HG02970 (cell line): Measurements from ENCODE around the gene SLC39A9.
A peak's percentile ranks its signal among the peaks of the same experiment; 100 is the strongest.
"Not testable (repeated sequence)": the region's sequence is repeated elsewhere in the genome, so short reads cannot be mapped to it uniquely, and the experiment has no call there.

Experiments used
- ATAC-seq: cut with Tn5 transposase; IDR thresholded peaks from one replicate; pipeline ENCODE4 v1.9.1; 2021; ENCODE audit warnings: mild to moderate bottlenecking, moderate library complexity, moderate number of reproducible peaks; ENCODE audit not compliant: unreplicated experiment, low FRiP score

SLC39A9 gene

DNA sequence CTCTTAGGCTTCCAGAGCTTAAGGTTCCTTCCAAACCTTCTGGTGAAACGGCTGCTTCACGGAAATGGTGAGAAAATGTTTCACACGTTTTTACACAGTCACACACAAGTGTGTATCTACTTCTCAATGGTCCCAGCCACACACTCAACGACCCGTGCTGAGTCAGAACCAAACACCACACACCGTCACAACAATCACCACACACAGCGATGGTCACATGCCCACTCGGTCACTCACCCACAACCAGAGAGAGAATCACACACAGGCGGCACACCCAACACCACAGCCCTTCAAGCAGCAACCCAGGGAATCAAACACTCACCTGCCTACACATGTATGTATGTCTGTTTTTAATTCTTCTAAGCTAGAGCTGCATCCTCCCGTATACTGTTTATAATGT is 73.4 kb downstream of the SLC39A9 start:
- ATAC-seq = no peak

DNA sequence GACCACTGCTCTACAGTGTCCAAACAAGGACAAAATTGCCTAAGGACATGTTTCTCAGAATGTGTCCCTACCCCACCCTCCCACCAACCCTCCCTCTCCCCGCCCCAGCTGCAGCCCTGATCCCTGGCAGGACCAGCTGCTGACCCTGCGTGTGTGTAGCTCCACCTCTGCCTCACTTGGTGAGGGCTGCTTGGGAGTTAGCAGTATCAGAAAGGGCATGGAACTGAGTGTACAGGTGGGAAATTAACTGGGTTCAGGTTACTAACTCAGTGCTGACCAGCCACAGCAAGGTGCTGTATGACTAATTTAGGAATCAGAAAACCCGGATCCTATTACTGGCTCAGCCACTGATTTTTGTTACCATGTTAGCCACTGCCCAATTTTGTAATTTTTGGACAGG is 74.8 kb downstream of the SLC39A9 start:
- no peak for ATAC-seq

DNA sequence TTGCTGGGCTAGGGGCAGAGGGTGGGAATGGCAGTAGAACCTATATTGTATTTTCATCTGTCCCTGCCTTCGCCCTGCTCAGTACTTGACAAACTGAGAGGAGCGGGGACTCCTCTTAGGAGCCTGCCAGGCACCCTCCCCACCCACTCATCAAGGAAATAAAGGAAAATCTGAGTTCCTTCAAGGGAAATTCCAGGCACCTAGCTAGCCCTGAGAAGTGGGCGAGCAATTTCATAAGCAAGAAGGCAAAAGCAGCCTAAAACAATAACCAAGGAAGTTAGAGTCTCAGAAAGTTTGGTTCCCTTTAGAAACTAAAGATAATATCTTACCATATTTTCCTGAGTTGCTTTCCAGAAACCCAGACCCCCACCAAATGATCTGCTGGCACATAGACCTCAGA is 75.5 kb downstream of the SLC39A9 start:
- ATAC-seq = no peak

DNA sequence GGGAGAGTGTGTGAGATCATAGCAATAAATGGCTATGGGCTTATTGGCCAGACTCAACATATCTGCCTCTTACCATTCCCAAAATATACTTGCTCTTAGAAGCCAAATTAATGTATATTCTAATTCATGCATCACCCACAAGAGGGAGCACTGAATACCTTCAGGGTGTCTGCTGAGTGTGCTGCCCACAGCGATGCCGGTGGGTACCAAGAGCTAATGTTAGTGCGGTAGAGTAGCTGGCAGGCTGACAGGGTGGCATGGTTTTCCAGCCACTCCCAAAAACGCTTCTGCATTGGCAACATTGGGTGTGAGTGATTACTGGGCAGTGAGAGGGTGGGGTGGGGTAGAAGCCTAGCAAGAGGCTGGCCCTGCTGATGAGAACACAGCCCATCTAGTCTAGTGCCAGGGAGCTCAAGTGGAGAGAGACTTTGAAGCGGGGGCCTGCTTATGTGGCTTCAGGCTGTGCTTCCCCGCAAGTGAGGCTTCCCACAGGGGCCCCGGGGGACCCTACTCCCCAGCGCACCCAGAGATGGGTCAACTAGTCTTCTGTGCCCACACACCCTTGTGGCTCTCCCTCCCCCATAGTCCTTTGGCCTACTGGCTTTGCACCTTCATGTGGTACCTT is 76.8 kb downstream of the SLC39A9 start:
- no peak for ATAC-seq

DNA sequence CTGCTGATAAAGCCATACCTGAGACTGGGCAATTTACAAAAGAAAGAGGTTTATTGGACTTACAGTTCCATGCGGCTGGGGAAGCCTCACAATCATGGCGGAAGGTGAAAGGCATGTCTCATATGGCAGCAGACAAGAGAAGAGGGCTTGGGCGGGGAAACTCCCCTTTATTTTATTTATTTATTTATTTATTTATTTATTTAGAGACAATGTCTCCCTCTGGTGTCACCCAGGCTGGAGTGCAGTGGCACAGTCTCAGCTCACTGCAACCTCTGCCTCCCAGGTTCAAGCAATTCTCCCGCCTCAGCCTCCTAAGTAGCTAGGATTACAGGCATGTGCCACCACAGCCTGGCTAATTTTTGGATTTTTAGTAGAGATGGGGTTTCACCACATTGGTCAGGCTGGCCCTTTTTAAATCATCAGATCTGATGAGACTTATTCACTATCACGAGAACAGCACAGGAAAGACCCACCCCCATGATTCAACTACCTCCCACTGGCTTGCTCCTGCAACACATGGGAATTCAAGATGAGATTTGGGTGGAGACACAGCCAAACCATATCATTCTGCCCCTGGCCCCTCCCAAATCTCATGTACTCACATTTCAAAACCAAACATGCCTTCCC is 78.4 kb downstream of the SLC39A9 start:
- not testable (repeated sequence) for ATAC-seq

DNA sequence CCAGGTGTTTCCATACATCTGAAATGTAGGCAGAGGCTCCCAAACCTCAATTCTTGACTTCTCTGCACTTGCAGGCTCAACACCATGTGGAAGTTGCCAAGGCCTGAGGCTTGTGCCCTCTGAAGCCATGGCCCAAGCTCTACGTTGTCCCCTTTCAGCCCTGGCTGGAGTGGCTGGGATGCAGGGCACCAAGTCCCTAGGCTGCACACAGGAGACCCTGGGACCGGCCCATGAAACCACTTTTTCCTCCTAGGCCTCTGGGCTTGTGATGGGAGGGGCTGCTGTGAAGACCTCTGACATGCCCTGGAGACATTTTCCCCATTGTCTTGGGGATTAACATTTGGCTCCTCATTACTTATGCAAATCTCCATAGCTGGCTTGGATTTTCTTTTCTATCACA is 79.6 kb downstream of the SLC39A9 start:
- not testable (repeated sequence) for ATAC-seq

DNA sequence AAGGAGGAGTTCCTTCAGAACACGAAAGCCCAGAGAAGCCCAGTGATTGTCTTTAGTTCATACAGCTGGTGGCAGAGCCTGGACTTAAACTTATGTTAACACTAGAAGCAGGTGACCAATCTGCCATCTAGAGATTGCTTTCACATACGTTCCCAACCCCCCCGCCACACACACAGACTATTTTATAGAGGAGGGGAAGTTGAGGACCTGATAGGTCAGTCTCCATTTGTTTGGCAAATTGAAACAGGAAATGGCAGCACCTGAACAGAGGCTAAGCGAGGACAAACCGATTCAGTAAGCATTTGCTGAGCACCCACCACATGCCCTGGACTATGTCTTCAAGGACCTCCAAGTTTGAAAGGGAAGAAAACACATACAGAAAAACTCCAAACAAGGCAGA is 81.2 kb downstream of the SLC39A9 start:
- ATAC-seq = no peak

DNA sequence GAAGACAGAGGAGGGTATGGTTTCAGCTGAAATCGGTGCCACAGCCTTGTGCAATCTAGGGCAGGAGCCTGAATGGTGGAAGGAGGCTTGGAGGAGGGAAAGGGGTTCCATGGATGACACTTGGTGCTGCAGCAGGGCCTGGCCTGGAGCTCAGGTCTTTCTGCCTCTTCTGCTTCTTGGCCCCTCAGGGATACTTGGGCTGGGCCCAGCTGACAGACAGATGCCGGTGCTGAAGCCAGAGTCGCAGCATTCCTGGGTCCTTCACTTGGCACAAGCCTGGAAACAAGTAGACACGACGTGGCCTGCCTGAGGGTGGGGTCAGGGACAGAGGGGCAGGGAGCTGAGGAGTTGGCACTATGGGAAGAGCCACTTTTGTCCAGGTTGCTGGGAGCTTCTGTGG is 81.6 kb downstream of the SLC39A9 start:
- ATAC-seq = no peak

DNA sequence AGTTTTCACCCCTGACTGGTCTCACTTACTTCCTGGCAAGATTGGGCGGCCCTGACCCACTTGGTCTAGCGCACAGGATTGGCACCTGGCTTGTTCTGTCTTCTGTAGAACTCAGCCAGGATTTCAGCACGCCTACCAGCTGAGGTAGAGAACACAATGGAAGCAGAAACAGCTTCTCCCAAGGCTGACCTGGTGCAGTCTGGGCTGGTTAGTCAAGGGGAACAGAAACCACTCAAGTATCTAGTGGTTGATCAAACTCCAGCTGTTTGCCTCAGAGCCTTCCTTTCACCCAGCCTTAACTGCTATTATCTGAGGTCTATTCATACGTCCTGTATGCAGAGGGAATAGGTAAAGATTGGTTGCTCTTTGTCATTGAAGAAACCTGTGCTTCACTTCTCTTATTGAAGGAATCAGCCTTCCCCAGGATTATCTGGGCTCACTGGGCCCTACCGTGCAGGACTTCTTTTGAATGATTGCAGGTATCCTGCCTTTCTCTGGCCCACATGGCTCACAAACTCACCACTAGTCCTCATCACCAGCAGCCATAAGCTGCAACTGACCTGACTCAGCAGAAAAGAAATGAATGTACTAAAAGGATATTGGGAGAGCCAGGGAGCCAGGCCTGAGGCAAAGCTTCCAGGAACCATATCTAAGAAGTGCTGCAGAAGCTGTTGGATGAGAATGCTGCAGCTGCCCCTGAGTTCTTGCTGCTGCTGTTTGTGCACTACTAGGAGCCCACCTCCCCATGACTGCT is 83.5 kb downstream of the SLC39A9 start:
- ATAC-seq = peak; percentile 61

DNA sequence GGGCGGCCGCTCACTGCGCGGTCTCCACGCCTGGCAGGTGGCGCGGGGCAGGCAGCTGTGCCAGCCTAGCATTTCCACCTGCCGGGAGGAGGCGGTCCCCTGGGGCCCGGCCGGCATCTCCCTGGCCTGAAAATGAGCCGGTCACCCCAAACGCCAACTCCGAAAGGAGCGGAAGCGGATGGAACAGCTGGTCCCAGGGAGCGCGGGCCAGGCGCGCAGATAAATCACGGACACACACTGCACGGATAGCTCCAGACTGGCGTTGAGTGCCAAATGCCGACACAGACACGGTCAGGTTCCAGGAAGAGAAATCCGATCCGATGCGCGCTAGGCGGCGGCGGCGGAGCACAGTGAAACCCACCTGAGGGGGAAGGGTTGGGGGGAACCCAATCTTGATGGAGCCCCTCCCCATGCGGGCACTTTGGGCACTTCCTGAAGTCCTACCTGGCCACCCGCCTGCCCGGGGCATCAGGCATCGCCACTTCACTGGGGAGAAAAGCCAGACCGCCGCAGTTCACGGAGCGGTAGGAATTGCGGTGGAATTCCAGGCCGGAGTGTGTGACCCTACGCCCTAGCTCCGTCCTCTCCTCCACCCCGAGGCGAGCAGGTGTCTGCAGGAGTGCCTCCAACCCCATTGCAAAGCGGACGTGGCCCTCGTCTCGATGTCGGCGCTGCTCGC is 85.4 kb downstream of the SLC39A9 start:
- ATAC-seq = no peak

DNA sequence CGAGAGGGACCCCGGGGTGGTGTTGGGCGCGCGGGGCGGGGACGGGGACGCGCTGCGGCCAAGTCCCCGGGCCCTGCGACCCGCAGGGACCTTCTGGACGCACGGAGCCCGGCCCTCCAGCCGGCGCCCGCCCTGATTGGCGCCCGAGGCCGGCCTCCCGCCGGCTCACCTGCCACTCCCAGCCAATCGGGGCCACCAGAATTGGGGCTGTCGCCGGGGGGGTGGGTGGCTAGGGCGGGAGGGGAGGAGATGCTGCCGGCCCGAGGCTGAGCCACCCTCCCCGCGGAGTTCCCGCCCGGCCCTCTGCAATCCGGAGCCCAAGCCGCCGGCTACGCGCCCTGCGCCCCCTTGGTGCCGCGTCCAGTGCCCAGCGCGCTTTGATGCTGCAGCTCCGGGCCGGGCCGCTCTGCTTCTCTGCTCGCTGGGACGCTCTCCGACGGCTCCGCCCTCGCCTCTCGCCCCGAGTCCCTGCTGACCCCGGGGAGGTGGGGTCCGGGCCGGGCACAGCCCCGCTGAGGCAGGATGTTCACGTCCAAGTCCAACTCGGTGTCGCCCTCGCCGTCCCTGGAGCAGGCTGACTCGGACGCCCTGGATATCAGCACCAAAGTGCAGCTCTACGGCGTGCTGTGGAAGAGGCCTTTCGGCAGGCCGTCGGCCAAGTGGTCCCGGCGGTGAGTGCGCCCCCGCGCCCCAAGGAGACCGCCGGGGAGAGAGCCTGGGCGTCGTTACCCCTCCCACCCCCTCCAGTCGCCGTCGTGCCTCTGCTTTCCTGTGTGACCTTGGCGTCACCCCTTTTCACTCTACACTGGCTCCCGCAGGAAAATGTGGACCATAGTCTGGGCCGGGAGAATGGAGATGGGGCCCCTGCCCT is 86.2 kb downstream of the SLC39A9 start, which contains the start of gene PLEKHD1:
PLEKHD1 (plus strand) TSS at position 285 of the 871 bp plus-strand sequence; CDS start at position 523, 238 bp downstream.
- no peak for ATAC-seq

DNA sequence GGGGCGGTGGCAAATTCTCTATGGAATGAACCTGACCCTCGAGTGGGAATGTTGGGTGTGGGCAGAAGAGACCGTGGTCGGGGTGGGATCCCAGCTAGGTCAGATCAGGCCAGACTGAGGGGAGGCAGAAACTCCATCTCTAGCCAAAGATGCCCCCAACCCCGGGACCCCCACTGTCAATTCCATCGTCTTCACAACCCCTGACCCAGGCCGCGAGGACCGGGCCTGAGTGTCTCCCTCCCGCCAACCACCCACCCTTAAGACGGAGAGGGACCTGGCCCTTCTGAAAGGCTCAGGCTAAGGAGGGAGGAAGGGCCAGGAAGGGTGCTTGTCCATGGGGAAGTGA is 86.8 kb downstream of the SLC39A9 start:
- no peak for ATAC-seq

DNA sequence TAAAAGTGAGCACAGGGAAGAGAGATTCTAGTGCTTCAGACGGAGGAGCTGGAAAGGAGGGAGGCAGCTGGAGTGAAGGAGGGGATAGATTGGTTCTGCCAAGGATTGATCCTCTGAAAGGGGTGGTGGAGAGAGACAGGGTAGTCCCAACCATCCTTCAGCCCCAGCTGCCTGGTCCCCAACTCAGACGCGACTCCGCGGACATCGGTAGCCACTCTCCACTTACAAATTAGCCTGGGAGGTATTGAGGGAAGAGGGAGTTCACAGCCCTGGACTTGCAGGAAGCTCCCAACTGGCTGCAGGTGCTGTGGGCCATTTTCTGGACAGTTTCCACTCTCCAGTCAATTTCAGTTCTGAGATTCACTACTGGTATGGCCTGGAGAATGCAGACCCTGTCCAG is 87.2 kb downstream of the SLC39A9 start:
- no peak for ATAC-seq

DNA sequence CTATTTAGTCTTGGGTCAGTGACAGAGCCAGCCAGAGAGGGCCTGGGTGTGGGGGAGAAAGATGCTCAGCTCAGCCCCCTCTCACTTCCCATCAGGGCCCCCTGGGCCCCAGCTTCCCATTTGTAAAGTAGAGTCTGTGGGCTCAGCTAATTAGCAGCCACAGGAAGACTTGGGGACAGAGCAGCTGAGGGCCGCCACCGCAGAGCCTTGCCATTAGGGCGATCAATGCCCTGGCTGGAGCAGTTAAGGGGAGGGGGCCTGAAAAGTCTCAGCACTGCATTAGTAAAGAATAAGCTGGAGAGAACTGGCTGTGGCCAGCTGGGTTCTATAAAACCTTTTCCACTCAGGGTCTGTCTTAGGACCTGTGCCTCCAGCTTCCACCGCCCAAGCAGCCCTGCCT is 88.7 kb downstream of the SLC39A9 start:
- no peak for ATAC-seq

DNA sequence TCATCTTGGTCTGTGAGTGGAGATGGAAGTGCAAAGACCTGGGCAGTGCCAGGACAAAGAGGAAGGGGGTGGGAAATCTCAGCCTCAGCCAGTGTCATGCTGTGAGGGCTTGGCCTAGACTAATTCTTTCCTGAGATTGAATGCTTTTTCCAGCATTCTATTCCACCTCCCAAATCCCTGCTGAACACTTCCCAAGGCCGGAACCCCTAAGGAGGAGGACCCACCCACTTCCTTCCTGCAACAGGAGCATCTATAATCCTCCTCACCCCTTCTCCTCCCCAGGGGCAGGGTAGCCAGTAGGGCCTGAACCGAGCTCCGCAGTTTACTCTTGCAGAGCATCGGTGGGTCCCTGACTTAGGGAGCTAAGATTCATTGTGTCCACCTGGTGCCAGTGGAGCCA is 89.3 kb downstream of the SLC39A9 start:
- no peak for ATAC-seq

DNA sequence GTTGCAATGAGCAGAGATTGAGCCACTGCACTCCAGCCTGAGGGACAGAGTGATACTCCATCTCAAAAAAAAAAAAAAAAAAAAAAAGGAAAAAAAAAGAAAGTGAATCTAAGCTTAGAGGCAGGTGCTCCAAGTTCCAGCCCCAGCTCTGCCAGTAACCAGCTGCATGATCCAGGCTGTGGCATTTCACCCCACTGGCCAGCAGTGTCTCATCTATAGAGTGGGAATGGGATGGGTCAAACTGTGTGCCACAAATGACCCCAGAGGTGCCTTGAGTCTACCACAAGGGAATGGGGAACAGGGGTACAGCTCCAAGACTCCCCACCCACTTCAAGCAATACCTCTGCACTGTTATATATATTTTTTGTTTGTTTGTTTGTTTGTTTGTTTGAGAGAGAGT is 91.0 kb downstream of the SLC39A9 start:
- no peak for ATAC-seq

DNA sequence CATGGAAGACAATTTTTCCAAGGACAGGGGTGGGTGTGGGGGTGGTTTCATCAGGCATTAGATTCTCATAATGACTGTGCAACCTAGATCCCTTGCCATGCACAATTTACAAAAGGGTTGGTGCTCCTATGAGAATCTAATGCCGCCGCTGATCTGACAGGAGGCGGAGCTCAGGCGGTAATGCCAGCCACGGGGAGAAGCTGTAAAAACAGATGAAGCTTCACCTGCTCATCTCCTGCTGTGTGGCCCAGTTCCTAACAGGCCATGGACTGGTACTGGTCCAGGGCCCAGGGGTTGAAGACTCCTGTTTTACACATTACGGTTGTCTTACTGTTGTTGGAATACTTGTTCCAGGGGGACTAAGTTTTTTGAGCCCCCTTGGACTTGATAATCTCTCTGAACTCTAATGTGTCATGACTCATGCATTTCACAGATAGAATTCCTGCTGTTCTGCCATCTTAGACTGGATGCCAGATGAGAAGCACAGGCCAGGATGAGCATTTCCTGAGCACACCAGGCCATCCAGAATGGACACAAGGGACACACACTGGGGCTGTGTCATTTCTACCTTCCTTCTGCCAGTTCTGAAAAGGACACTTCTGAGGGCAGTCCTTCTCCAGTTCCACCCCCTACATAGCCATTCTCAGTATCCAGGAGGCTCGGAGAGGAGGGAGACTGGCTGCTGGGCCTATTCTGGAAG is 91.9 kb downstream of the SLC39A9 start:
- no peak for ATAC-seq

DNA sequence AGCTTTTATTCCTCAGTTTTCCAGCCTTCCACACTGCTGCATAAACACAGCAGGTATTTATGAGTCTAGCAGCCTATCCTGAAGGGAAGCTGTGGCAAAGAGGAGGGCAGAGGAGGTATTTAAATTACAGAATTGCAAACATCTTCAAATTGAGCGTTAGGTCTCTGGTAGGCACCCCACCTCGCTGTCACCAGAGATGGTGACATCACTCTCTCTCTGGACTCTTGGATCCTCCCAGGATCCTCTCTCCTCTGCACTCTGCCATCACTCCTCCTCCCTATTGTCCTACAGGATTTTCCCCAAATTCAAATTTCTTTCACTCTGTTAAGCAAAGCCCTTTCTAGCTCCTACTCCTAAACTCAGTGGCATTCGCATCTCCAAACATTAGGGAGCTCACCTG is 92.7 kb downstream of the SLC39A9 start:
- no peak for ATAC-seq

DNA sequence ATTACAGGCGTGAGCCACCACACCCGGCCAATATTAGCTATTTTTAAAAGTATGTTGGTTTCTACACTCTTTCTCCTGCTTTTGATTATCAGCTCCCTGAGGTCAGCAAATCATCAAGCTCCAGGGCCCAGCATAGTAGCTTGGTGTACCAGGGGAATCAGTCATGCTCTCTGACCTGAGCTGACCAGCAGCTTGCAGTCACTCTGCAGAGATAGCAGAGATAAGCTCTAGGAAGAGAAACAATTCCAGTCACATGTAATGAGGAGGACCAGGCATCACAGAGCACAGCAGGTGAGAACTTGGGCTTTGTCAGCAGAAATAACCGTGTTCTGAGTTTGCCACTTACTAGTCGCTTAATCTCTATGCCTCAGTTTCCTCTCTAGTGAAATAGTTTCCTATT is 94.5 kb downstream of the SLC39A9 start:
- no peak for ATAC-seq

DNA sequence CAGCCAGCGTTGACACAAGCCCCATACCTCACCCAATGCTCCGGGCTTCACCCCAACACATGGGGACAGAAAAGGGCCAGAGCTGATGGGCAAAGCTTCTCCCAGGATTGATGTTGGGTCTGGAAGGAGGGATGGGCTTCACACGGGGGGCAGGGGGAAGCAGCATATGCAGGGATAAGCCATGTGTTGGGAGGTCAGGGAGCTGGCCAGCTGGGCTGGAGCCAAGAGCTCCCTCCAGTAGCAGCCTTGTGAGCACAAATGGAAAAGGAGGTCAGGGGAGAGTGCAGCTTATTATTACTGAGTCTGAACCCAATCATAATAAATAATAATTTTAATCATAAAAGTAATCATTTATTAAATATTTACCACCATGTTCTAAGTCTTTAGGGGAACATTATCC is 95.3 kb downstream of the SLC39A9 start:
- no peak for ATAC-seq
